RKO (cell line): ENCODE data around the gene AAGAB.

ENCODE experiments used
- DNase-seq: peaks from one replicate; pipeline ENCODE4 v3.0.0-alpha.2; 2016; ENCODE audit warnings: low spot score

AAGAB gene

GRCh38 chr15:67208396-67208795 is 46.1 kb downstream of the AAGAB start:
- no peak for DNase-seq

- DNase-seq: no peak
Measured at GRCh38 chr15:67207555-67208207, 46.8 kb downstream of the AAGAB start.

DNA sequence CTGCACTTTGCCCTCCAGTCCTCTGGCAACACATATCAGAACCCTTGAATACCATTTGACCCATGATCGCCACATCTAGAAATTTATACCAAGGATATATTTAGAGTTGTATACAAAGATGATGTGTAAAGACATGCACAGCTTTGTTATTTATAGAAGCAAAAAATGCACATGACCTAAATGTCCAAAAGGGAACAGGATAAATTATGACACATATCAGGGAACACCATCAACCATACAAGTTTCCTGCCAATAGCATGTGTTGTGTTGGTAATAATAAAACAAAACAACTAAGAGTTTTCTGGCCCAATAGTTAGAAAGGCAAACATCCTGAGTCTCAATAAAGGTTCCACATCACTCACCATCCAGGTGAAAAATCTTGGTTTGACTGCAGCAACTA is 51.5 kb downstream of the AAGAB start:
- DNase-seq: no peak

- DNase-seq: no peak
Measured at GRCh38 chr15:67202091-67202490, 52.4 kb downstream of the AAGAB start.

- DNase-seq: no peak
Measured at GRCh38 chr15:67201136-67201535, 53.3 kb downstream of the AAGAB start.

DNA sequence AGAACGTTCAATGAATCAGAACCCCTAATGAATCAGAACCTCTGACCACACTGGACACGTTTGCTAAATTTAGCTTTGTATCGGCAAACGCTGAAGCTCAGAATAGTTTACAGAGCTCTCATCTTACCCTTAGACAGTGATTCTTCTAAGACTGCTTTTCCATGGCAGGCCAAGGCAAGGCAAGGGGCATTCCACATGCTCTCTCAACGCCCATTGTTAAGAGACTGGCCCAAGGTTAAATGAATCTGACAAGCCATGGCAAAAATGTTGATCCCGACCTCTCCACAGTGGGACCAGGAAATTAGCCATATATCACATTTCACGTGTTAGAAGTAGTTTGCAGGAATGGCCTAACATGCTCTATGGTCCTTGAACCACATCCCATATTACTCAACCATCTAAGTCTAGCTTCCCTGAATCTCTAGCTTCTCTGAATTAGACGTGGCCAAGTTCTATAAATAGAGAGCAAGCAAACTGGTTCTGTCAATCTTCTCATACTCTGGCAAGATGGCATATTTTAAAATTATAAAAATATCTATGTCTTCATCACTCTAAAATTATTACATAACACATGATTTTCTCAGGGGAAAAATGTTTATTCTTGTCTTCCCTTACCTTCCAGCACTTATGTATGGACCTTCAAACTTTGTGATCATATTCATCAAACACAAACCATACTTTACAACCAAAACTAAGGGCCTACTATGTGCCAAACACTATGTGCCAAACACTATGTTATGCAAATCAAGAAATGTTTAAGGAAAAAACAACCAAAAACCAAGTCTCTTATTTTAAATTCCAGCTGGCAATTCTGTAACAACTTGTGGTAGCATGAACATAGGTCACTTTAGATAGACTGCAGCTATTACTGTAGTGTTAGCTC is 54.3 kb downstream of the AAGAB start:
- DNase-seq: no peak

DNA sequence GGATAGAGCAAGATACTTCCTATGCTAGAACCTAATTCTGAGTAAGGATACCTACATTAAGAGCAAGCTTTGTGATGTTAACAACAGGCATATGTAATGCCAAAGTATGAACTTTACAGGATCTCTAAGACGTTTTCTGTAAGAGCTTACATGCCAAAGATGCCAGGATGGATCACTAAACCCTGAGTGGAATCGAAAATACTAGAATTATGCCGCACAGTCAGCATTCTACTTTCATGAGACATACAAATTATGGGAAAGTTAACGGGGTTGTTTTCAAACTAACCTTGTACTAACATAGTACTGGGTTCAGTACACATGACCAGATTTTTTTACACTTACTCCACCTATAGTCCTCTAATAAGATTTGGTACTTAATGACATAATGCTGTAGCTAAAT is 55.1 kb downstream of the AAGAB start:
- no peak for DNase-seq

- no peak for DNase-seq
Measured at GRCh38 chr15:67198157-67198754, 56.2 kb downstream of the AAGAB start.

DNA sequence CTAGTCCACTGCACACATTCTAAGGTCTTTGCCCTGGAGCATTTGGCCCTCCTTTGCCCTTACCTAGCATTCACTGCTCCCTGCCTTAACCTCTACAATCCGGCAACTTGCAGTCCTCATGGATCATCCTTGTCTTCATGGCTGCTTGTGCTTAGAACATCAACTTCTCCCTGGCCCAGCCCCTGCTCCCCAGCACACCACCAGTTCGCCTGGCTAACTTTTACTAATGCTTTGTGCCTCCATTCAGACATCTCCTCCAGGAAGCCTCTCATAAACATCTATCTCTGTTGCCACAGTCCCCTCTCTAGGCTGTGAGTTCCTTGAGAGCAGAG is 57.1 kb downstream of the AAGAB start:
- no peak for DNase-seq

GRCh38 chr15:67196672-67197363 is 57.6 kb downstream of the AAGAB start:
- no peak for DNase-seq

- no peak for DNase-seq
Measured at GRCh38 chr15:67196222-67196621, 58.2 kb downstream of the AAGAB start.

- DNase-seq: no peak
Measured at GRCh38 chr15:67195305-67195704, 59.2 kb downstream of the AAGAB start.

GRCh38 chr15:67194171-67195114 is 60.0 kb downstream of the AAGAB start:
- no peak for DNase-seq

GRCh38 chr15:67193223-67193990 is 61.1 kb downstream of the AAGAB start:
- DNase-seq: no peak

- no peak for DNase-seq
Measured at GRCh38 chr15:67192185-67192820, 62.2 kb downstream of the AAGAB start.

DNA sequence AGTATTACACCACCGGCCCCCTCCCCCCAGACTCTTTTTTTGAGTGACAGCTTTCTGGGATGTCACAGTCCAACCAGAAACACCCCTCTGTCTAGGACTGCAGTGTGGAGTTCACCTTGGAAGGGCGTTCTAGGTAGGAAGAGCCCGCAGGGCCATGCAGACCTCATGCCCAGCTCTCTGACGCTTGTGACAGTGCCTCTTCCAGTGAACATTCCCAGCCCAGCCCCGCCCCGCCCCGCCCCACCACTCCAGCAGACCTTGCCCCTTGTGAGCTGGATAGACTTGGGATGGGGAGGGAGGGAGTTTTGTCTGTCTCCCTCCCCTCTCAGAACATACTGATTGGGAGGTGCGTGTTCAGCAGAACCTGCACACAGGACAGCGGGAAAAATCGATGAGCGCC is 63.6 kb downstream of the AAGAB start:
- DNase-seq: no peak

DNA sequence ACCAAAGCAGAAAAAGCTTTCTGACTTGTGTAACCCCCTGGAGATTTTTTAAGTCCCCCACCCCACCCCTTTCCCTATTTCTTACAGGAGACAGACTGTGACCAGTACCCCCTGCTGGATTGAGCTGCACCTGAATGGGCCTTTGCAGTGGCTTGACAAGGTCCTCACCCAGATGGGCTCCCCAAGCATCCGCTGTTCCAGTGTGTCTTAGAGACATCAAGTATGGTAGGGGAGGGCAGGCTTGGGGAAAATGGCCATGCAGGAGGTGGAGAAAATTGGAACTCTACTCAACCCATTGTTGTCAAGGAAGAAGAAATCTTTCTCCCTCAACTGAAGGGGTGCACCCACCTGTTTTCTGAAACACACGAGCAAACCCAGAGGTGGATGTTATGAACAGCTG is 64.1 kb downstream of the AAGAB start:
- no peak for DNase-seq

GRCh38 chr15:67189326-67190051 is 65.0 kb downstream of the AAGAB start:
- DNase-seq: no peak

- DNase-seq: no peak
Measured at GRCh38 chr15:67188551-67189218, 65.8 kb downstream of the AAGAB start.
